ENCODE data around the gene CD300A. TPM values are rescaled to one million over a fixed set of nuclear protein-coding genes. Genes with fewer than 3 reads are reported as not detected.

CD300A gene
- polyA plus RNA-seq, 1 experiment, result not detected

DNA sequence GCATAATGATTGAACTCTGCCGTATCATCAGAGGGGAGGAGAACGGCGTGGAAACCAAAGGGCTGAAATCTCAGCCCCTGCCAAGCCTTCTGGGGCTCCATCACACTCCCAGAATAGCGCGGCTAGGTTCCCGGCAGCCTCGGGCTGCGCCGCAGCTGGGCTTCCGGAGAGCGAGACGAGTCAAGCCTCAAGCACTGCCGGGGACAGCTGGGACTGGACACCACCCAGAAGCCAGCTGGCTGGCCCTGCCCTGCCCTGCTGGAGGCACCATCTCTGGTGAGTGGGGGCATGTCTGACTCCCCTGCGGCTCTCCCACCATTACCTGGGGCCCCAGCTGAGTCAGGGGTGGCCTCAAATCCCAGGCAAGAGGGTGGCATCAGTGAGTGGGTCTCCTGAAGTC is 41.8 kb upstream of the CD300A start:
- no peak for DNase-seq (ENCODE audit: low read depth, low spot score)
- H3K27ac ChIP-seq (ENCODE audit: low read depth, low read length), result no peak overlapping the region
- TF ChIP-seq, protein P1, sequence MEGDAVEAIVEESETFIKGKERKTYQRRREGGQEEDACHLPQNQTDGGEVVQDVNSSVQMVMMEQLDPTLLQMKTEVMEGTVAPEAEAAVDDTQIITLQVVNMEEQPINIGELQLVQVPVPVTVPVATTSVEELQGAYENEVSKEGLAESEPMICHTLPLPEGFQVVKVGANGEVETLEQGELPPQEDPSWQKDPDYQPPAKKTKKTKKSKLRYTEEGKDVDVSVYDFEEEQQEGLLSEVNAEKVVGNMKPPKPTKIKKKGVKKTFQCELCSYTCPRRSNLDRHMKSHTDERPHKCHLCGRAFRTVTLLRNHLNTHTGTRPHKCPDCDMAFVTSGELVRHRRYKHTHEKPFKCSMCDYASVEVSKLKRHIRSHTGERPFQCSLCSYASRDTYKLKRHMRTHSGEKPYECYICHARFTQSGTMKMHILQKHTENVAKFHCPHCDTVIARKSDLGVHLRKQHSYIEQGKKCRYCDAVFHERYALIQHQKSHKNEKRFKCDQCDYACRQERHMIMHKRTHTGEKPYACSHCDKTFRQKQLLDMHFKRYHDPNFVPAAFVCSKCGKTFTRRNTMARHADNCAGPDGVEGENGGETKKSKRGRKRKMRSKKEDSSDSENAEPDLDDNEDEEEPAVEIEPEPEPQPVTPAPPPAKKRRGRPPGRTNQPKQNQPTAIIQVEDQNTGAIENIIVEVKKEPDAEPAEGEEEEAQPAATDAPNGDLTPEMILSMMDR (IDR thresholded peaks at IDR 0.05; ENCODE audit: low read depth, low read length), result no peak
- ChIA-PET CTCF (no interaction called here), POLR2A (no interaction called here)
- peaks cover 2% of the 10 kb centered on the region for H3K27me3 ChIP-seq (ENCODE audit: control insufficient read depth, insufficient read depth, low read length)
- H3K4me3 ChIP-seq (ENCODE audit: low read depth, low read length), result no peak overlapping the region
- H3K9me3 ChIP-seq (ENCODE audit: control insufficient read depth, insufficient read depth, low read length), result no peaks in the 10 kb centered on the region; the same call in 1 of the 2 replicates

GRCh38 chr17:74426551-74427047 is 39.8 kb upstream of the CD300A start:
- ChIA-PET POLR2A (no interaction called here), CTCF (no interaction called here)
- TF ChIP-seq, protein P1 (IDR thresholded peaks at IDR 0.05; ENCODE audit: low read depth, low read length), result no peak
- DNase-seq (ENCODE audit: low read depth, low spot score), result no peak
- H3K9me3 ChIP-seq (ENCODE audit: control insufficient read depth, insufficient read depth, low read length), result no peaks in the 10 kb centered on the region; the same call in 1 of the 2 replicates
- no peak overlapping the region for H3K27ac ChIP-seq (ENCODE audit: low read depth, low read length)
- no peak overlapping the region for H3K4me3 ChIP-seq (ENCODE audit: low read depth, low read length)
- peaks cover 19% of the 10 kb centered on the region for H3K27me3 ChIP-seq (ENCODE audit: control insufficient read depth, insufficient read depth, low read length)

GRCh38 chr17:74427048-74427762 is 39.2 kb upstream of the CD300A start:
- ChIA-PET POLR2A (no interaction called here), CTCF (no interaction called here)
- TF ChIP-seq, protein P1 (IDR thresholded peaks at IDR 0.05; ENCODE audit: low read depth, low read length), result no peak
- Histone ChIP-seq H3K27me3 (ENCODE audit: control insufficient read depth, insufficient read depth, low read length) (peaks cover 22% of the 10 kb centered on the region), H3K9me3 (ENCODE audit: control insufficient read depth, insufficient read depth, low read length) (no peaks in the 10 kb centered on the region; the same call in 1 of the 2 replicates), H3K27ac (ENCODE audit: low read depth, low read length) (no peak overlapping the region), H3K4me3 (ENCODE audit: low read depth, low read length) (no peak overlapping the region)
- no peak for DNase-seq (ENCODE audit: low read depth, low spot score)

DNA sequence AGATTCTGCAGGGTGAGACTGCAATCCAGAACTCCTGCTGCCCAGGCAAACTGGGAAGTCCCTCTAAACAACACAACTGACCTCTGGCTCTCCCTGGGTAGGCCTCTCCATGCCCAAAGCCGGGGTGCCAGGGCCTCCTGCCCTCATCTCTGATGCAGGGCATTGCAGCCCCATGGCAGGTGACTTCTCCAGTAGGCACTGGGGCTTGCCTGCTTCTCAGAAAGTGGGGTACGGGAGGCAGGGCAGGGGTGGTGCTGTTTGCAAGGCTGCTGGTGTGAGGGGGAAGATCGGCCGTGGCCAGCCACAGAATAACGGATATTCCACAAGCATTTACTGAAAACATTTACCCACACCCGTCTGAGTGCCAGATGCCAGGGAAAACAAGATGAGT is 38.7 kb upstream of the CD300A start:
- Histone ChIP-seq H3K27me3 (ENCODE audit: control insufficient read depth, insufficient read depth, low read length) (peaks cover 22% of the 10 kb centered on the region), H3K4me3 (ENCODE audit: low read depth, low read length) (no peak overlapping the region), H3K9me3 (ENCODE audit: control insufficient read depth, insufficient read depth, low read length) (no peaks in the 10 kb centered on the region; the same call in 1 of the 2 replicates), H3K27ac (ENCODE audit: low read depth, low read length) (no peak overlapping the region)
- TF ChIP-seq, protein P1 (IDR thresholded peaks at IDR 0.05; ENCODE audit: low read depth, low read length), result no peak
- POLR2A ChIA-PET, result no interaction called here
- no peak for DNase-seq (ENCODE audit: low read depth, low spot score)
- CTCF ChIA-PET, result no interaction called here

DNA sequence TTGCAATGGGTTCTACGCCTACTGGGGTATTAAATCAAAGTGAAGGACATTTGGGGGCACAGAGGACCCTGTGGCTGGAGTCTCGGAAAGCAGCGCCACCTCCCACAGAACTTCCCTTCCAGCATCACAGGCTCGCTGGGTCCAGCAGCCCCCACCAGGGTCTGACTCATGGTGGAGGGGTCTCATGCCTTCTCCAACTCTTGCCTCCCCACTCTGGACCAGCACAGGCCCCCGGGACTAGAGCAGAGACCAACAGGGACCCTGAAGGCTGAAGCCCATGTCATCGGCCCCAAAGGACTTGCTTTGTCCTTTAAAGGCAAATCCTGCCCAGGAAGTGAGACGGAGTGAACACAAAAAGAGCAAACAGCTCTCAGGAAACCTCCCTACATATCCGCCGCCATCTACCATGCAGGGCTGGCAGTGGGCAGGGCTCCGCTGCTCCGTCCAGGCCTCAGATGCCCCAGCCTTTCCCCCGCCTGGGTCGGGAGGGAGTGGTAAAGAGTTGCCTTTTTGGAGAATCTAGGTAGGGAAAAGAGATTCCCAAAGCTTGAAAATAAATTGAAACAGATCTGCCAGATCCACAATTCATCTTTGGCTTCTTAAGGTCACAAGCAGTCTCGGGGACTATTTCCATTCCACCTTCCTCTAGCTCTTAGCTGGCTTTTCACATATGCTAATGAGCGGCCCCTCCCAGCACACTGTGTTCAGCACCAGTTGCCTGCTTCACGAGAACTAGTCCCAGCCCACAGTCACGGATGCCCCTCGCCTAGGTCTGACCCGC is 36.6 kb upstream of the CD300A start:
- no peak for DNase-seq (ENCODE audit: low read depth, low spot score)
- H3K27ac ChIP-seq (ENCODE audit: low read depth, low read length), result no peak overlapping the region
- no peak overlapping the region for H3K4me3 ChIP-seq (ENCODE audit: low read depth, low read length)
- peaks cover 22% of the 10 kb centered on the region for H3K27me3 ChIP-seq (ENCODE audit: control insufficient read depth, insufficient read depth, low read length)
- TF ChIP-seq, protein P1 (IDR thresholded peaks at IDR 0.05; ENCODE audit: low read depth, low read length), result no peak
- ChIA-PET CTCF (no interaction called here), POLR2A (no interaction called here)
- H3K9me3 ChIP-seq (ENCODE audit: control insufficient read depth, insufficient read depth, low read length), result no peaks in the 10 kb centered on the region; the same call in 1 of the 2 replicates
